Omental fat pad (tissue), 4 donors: ENCODE measurements around the gene NR3C2. TPM values are rescaled to one million over a fixed set of nuclear protein-coding genes. Genes with fewer than 3 reads are reported as not detected.
"Not testable (repeated sequence)": the region's sequence is repeated elsewhere in the genome, so short reads cannot be mapped to it uniquely, and the experiment has no call there.

Experiments used
- ATAC-seq: fragments of 150-250 bp; one replicate; pipeline ENCODE4 v1.9.1; 2016; ENCODE audit warnings: mild to moderate bottlenecking, moderate library complexity; ENCODE audit not compliant: low FRiP score
- DNase-seq: peaks from one replicate; pipeline ENCODE4 v3.0.0-alpha.2; 2019; ENCODE audit warnings: low spot score
- CTCF ChIP-seq, 3 donors: fragments of 450-650 bp; IDR thresholded peaks; one replicate each; pipeline ENCODE4 v1.5.1; 2016 to 2017; ENCODE audit warnings: antibody characterized with exemption in 3 of 3, mild to moderate bottlenecking in 3 of 3, moderate library complexity in 2 of 3
- total RNA-seq, 4 donors: library from RNA; depleted of rRNA; stranded (reverse); fragments of >200 nt; gene quantifications; one replicate each; pipeline ENCODE4 v1.1.0, GENCODE V29; 2016

NR3C2 gene
- total RNA-seq, 4 donors from 2014 or later, result 7.4 to 28.1 (median 12.1) TPM

GRCh38 chr4:148092316-148093014 is 349.7 kb downstream of the NR3C2 start:
- ATAC-seq, result no peak
- no peak for TF ChIP-seq CTCF (IDR thresholded peaks at IDR 0.05)
- no peak for DNase-seq

GRCh38 chr4:148091896-148092295 is 350.3 kb downstream of the NR3C2 start:
- no peak for DNase-seq
- TF ChIP-seq CTCF (IDR thresholded peaks at IDR 0.05), result no peak
- no peak for ATAC-seq

GRCh38 chr4:148090503-148091476 is 351.4 kb downstream of the NR3C2 start:
- DNase-seq (no peak), ATAC-seq (no peak)
- TF ChIP-seq CTCF (IDR thresholded peaks at IDR 0.05), result no peak

- TF ChIP-seq CTCF (IDR thresholded peaks at IDR 0.05), result no peak
- no peak for ATAC-seq
- no peak for DNase-seq
These were observed 352.2 kb downstream of the NR3C2 start for GRCh38 chr4:148090029-148090428.

- DNase-seq, result no peak
- no peak for TF ChIP-seq CTCF (IDR thresholded peaks at IDR 0.05)
- no peak for ATAC-seq
These were observed 352.6 kb downstream of the NR3C2 start for GRCh38 chr4:148089624-148090023.

- ATAC-seq, DNase-seq: not testable (repeated sequence)
These were observed 359.1 kb downstream of the NR3C2 start for GRCh38 chr4:148083073-148083472.

GRCh38 chr4:148081745-148082144 is 360.5 kb downstream of the NR3C2 start:
- ATAC-seq, result no peak

More at GRCh38 chr4:148081745-148082144, 360.5 kb downstream of the NR3C2 start:
- DNase-seq, result no peak
- no peak for TF ChIP-seq CTCF (IDR thresholded peaks at IDR 0.05)
